IPS DF 6.9 (cell line): ENCODE measurements around the gene CCL27.
A peak's percentile ranks its signal among the peaks of the same experiment; 100 is the strongest.

Experiments
- DNase-seq: peaks from one replicate; pipeline ENCODE4 v3.0.0-alpha.2; 2013; ENCODE audit warnings: low read depth, low spot score
- H3K27ac ChIP-seq: one replicate; pipeline ENCODE4 v1.5.1; 2013; ENCODE audit warnings: low read length, control low read depth
- H3K27me3 ChIP-seq: 2 replicates; pipeline ENCODE4 v1.6.1; 2013; ENCODE audit warnings: mild to moderate bottlenecking, low read length; ENCODE audit not compliant: control insufficient read depth, insufficient read depth
- H3K36me3 ChIP-seq: 2 replicates; pipeline ENCODE4 v1.6.1; 2013; ENCODE audit warnings: low read length; ENCODE audit not compliant: control insufficient read depth, insufficient read depth
- H3K4me1 ChIP-seq: 2 replicates; pipeline ENCODE4 v1.6.1; 2013; ENCODE audit warnings: low read length; ENCODE audit not compliant: control insufficient read depth, insufficient read depth
- H3K4me3 ChIP-seq: 2 replicates; pipeline ENCODE4 v1.5.1; 2013; ENCODE audit warnings: mild to moderate bottlenecking, low read length
- H3K9me3 ChIP-seq: 2 replicates; pipeline ENCODE4 v1.6.1; 2013; ENCODE audit warnings: low read length, inconsistent platforms; ENCODE audit not compliant: control insufficient read depth, insufficient read depth
- WGBS: extraction: QIAGEN DNeasy Blood & Tissue Kit; methylation state at CpG from one replicate; pipeline ENCODE4 v1.1.7; 2013; ENCODE audit warnings: mixed read lengths, missing lambda C conversion rate; ENCODE audit not compliant: insufficient read length, insufficient coverage; 5-methylcytosine and 5-hydroxymethylcytosine counted together

The CCL27 gene

DNA sequence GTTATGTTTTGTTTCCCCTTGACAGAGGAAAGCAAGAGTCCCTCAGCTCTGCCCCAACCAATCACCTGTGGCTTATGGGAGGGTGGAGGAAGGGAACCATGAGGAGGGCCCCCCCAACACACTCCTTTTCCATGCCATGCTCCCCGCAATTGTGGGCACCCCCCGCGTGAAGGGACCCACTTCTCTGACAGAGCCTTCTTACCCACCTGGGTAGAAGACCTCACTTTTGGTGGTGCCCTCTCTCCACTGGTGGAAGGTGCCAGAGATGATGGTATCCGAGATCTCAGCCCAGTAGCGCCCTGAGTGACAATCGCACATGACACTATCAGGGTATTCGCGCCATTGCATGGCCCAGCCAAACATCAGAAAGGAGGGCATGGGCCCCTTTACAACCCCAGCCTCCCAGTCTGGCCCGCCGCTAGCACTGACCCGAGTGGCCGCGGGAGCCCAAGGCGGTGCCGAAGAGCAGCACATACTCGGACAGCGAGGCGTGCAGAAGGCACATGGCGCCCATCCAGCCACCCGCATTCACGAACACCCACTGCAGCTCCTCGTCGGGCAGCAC lies 25.6 kb downstream of the CCL27 start:
- H3K4me1 ChIP-seq, result no peaks in the 10 kb centered on the region; the same call in 1 of the 2 replicates
- no peaks in the 10 kb centered on the region for H3K9me3 ChIP-seq
- no peaks in the 10 kb centered on the region; the same call in 1 of the 2 replicates for H3K27me3 ChIP-seq
- no peak for DNase-seq
- no peak overlapping the region for H3K27ac ChIP-seq
- no CpG with 5 or more reads among the region's 23 CpGs for WGBS
- peak overlapping the region; percentile 76 for H3K4me3 ChIP-seq
- peaks cover 7% of the 10 kb centered on the region for H3K36me3 ChIP-seq

DNA sequence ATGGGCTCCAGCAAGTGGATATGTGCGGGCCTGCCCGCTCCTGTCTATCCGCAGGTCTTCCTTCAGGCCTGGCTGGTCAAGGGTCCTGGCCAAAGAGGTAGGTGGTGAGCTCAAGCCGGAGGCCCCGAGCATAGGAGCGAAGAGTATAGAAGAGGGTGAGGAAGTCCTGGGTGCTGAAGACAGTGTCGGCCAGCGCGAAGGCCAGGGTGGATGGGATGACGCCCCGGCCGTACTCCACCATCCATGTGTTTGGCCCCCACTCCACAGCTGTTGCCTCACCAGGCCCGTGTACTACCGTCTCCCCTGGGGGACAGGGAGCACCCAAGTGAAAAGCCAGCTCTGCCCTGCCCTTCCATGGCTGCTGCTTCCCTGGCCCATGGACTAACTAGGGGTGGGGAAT lies 26.9 kb downstream of the CCL27 start:
- Histone ChIP-seq H3K4me3 (no peak overlapping the region), H3K27ac (no peak overlapping the region)
- WGBS, result no CpG with 5 or more reads among the region's 14 CpGs

DNA sequence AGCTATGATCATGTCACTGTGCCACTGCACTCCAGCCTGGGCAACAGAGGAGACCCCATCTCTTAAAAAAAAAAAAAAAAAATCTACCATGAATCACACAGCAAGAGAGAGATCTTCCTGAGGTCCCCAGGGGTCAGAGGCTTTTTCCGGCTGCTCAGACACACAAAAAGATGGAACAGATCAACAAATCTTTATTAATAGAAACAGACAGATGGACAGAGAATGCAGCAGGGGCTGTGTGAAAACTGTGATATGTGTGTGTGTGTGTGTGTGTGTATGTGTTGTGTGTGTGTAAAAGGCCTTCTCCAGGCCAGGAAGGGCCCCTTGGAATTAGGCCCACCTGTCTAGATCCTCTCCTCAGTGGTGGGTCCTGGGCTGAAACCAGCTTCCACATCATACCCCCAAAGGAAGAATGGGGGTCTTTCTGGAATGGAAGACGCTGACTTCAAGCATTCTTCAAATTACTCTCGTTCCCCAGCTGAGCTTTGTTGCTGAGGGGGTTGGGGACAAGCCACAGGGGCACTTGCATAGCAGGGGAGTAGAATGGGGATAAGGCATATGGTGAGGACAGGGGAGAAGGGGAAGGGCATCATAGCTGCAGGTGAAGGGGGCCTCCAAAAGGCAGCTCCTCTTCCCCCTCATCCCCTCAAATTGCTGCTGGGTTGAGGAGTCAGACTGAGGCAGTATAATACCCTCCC lies 27.8 kb downstream of the CCL27 start:
- WGBS, result no CpG with 5 or more reads among the region's 3 CpGs
- no peak overlapping the region for H3K27ac ChIP-seq

More for the DNA sequence above, 26.9 kb downstream of the CCL27 start:
- peaks cover 7% of the 10 kb centered on the region; the same call in 1 of the 2 replicates for H3K27me3 ChIP-seq
- H3K4me1 ChIP-seq, result no peaks in the 10 kb centered on the region; the same call in 1 of the 2 replicates
- H3K36me3 ChIP-seq, result peaks cover 7% of the 10 kb centered on the region
- no peak for DNase-seq
- H3K9me3 ChIP-seq, result no peaks in the 10 kb centered on the region

GRCh38 chr9:34633851-34634550 lies 28.5 kb downstream of the CCL27 start:
- Histone ChIP-seq H3K4me1 (no peaks in the 10 kb centered on the region; the same call in 1 of the 2 replicates), H3K27ac (no peak overlapping the region), H3K36me3 (peaks cover 7% of the 10 kb centered on the region), H3K4me3 (no peak overlapping the region), H3K27me3 (peaks cover 21% of the 10 kb centered on the region), H3K9me3 (no peaks in the 10 kb centered on the region)
- WGBS, result no CpG with 5 or more reads among the region's 3 CpGs
- no peak for DNase-seq

More for the DNA sequence above, 27.8 kb downstream of the CCL27 start:
- H3K9me3 ChIP-seq, result no peaks in the 10 kb centered on the region
- peaks cover 15% of the 10 kb centered on the region for H3K27me3 ChIP-seq
- DNase-seq, result no peak
- H3K36me3 ChIP-seq, result peaks cover 7% of the 10 kb centered on the region
- H3K4me1 ChIP-seq, result no peaks in the 10 kb centered on the region; the same call in 1 of the 2 replicates
- H3K4me3 ChIP-seq, result no peak overlapping the region

GRCh38 chr9:34633166-34633565 lies 29.3 kb downstream of the CCL27 start:
- no peak for DNase-seq
- H3K4me3 ChIP-seq, result no peak overlapping the region
- H3K27me3 ChIP-seq, result peaks cover 27% of the 10 kb centered on the region
- peaks cover 7% of the 10 kb centered on the region for H3K36me3 ChIP-seq
- WGBS, result no CpG with 5 or more reads among the region's 5 CpGs
- no peak overlapping the region for H3K27ac ChIP-seq
- no peaks in the 10 kb centered on the region; the same call in 1 of the 2 replicates for H3K4me1 ChIP-seq
- H3K9me3 ChIP-seq, result no peaks in the 10 kb centered on the region

DNA sequence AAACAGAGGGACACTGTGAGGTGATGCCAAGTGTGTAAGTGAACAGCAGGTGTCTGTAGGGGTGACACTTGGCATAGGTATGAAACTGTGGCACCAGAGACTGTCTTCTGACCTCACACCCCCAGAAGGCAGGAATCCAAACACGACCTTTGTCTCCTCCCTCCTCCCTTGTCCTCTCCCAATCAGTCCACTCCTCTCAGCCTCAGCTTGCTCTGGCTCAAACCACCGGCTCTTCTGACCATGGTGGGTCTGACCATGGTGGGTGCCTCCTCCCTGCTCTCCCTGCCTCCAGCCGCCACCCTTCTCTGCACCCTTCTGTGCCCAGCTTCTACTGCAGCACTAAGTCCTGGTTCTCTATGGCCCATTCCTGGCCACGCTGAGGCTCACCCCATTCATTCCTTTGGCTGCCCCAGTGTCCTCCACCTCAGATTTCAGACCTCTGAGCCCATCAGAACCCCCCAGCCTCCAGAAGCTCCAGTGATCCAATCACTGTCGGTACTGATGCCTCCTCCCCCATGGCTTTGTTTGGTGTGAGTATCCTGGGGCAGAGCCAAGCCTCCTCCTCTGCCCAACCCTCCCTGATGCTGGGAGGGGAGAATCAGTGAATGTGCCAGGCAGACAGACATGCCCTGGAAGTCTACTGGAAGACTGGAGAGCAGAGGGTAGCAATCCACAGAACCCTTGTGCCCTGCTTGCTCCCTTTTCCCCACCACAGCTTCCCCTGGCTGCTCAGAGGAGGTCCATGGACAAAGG lies 31.9 kb downstream of the CCL27 start:
- WGBS, result no CpG with 5 or more reads among the region's 5 CpGs
- Histone ChIP-seq H3K9me3 (no peaks in the 10 kb centered on the region), H3K36me3 (peaks cover 5% of the 10 kb centered on the region), H3K4me3 (no peak overlapping the region), H3K27me3 (peaks cover 51% of the 10 kb centered on the region), H3K4me1 (no peaks in the 10 kb centered on the region), H3K27ac (no peak overlapping the region)
- no peak for DNase-seq

GRCh38 chr9:34629491-34629808 lies 33.0 kb downstream of the CCL27 start:
- Histone ChIP-seq H3K4me3 (no peak overlapping the region), H3K4me1 (no peaks in the 10 kb centered on the region), H3K36me3 (no peaks in the 10 kb centered on the region), H3K9me3 (no peaks in the 10 kb centered on the region), H3K27ac (no peak overlapping the region), H3K27me3 (peaks cover 60% of the 10 kb centered on the region)
- WGBS, result no CpG with 5 or more reads among the region's 5 CpGs
- DNase-seq, result no peak

DNA sequence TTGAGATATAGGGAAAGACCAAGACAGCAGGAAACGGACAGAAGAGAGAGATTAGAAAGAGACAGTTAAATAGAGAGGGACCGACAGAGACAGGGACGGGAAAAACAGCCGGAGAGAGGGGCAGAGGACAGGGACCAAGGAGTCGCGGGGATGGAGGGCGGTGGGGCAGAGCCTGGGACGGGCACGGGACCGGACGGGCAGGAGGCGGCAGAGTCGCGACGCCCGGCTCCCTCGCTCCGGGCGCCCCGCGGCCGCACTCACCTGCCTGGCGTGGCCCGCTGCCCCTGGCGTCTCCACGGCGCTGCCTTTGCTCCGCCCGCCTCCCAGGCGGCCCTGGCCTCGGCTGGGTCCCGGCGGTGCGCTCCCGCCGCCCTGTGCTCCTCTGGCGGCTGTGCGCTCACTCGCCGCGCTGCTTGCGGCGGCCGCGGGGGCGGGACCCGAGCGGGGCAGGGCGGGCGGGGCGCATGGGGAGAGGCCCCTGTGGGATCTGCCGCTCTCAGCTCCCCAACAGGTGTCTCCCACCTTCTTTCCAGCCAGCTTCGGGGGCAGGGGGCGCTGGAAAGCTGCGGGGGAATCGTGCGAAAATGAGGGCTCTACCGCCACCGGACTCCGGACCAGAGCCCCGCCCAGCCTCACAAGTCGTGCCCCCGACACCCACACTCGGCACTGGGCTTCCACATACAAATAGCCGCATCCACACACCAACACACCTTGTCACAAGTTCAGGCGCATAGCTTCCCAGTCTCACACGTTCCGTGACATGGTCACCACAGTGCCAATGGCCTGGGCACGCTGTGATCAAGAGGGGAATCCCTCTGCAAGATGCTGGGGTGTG lies 33.6 kb downstream of the CCL27 start, which contains the start of gene ARID3C:
Gene ARID3C (minus strand): TSS at position 411 of the 835 bp plus-strand sequence. CDS start 1,052 bp downstream, outside the sequence.
- Histone ChIP-seq H3K4me3 (peak within 1 kb of the TSS; percentile 10; the same call in 1 of the 2 replicates), H3K27ac (no peak within 1 kb of the TSS), H3K27me3 (peaks cover 64% of the 10 kb centered on the region), H3K36me3 (no peaks in the 10 kb centered on the region), H3K4me1 (no peaks in the 10 kb centered on the region), H3K9me3 (no peaks in the 10 kb centered on the region)
- WGBS, result no CpG with 5 or more reads among the region's 69 CpGs
- DNase-seq, result no peak

DNA sequence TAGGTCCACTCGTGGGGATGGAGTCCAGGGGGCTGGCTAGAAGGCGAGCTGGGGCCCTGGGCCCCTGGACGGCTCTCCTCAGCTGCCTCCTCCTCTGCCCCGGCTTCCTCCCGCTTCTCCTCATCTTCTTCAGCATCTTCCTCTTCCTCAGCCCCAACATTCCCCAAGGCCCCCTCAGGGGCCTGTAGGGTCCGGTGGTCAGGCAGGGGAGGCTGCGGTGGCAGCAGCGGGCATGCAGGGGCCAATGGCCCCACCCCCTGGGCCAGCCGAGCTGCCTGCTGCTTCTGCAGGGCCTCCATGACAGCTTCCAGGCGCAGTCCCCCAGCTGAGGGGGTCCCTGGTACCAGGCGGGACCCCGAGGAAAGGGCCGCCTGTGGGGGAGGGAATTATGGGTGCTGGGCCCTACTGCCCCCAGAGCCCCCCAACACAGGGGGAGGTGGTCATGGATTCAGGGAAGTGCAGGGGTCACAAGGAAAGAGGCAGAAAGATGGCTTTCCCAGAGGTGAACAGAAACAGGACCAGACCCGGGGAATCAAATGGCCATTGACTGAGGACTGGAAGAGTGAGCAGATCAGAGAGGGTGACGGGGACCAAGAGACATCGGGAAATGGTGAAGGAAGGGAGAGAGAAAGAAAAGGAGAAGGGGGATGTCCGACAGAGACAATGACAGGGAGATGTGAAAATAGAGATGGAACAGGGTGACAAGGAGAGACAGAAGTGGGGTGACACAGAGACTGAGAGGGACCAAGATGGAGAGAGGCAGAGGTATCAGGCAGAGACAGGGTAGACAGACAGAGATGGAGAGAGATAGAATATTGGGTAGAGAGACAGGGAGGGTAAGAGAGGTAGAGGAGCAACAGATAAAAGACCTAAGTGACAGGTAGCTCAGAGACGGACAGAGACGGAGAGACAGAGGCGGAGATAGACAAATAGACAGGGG lies 34.5 kb downstream of the CCL27 start:
- Histone ChIP-seq H3K4me1 (no peaks in the 10 kb centered on the region), H3K36me3 (no peaks in the 10 kb centered on the region), H3K9me3 (no peaks in the 10 kb centered on the region), H3K27ac (no peak overlapping the region), H3K4me3 (no peak overlapping the region), H3K27me3 (peaks cover 64% of the 10 kb centered on the region)
- WGBS, result no CpG with 5 or more reads among the region's 20 CpGs
- no peak for DNase-seq
